Ascending aorta (tissue), 2 donors: ENCODE results near the gene FOXP1. TPM values are rescaled to one million over a fixed set of nuclear protein-coding genes. Genes with fewer than 3 reads are reported as not detected.

Experiments used
- DNase-seq, 2 donors: peaks; one replicate each; pipeline ENCODE4 v3.0.0-alpha.2; 2019; ENCODE audit warnings: low spot score in 2 of 2
- H3K27ac ChIP-seq, 2 donors: fragments of 200-600 bp; sonication (generic); one replicate each; pipeline ENCODE4 v1.5.1; 2016 to 2017; ENCODE audit warnings: mild to moderate bottlenecking in 1 of 2
- H3K27me3 ChIP-seq: fragments of 200-600 bp; sonication (generic); one replicate; pipeline ENCODE4 v1.5.1; 2017
- H3K36me3 ChIP-seq, 2 donors: fragments of 200-600 bp; sonication (generic); one replicate each; pipeline ENCODE4 v1.5.1; 2016
- H3K4me1 ChIP-seq, 2 donors: fragments of 200-600 bp; sonication (generic); one replicate each; pipeline ENCODE4 v1.5.1; 2016 to 2017; ENCODE audit warnings: mild to moderate bottlenecking in 1 of 2
- H3K4me3 ChIP-seq, 2 donors: fragments of 200-600 bp; sonication (generic); one replicate each; pipeline ENCODE4 v1.5.1; 2016 to 2017; ENCODE audit warnings: mild to moderate bottlenecking in 1 of 2
- H3K9me3 ChIP-seq, 2 donors: fragments of 200-600 bp; sonication (generic); one replicate each; pipeline ENCODE4 v1.5.1; 2016
- intact Hi-C: fragments of 100-400 bp; cut with DNase I; formaldehyde crosslinking; loops from one replicate; pipeline ENCODE4 v1.15.1; 2023
- total RNA-seq: library from RNA; depleted of rRNA; stranded (reverse); fragments of >200 nt; gene quantifications from one replicate; pipeline ENCODE4 v1.1.0, GENCODE V29; 2016
- TF ChIP-seq, protein P1 (sequence below), 3 experiments: fragments of 200-600 bp in 2 of 3; fragments of 450-650 bp in 1 of 3; sonication (generic) in 2 of 3; IDR thresholded peaks; one replicate each; pipeline ENCODE4 v1.5.1; 2016 to 2019; ENCODE audit warnings: antibody characterized with exemption in 3 of 3, mild to moderate bottlenecking in 1 of 3, moderate library complexity in 1 of 3

The FOXP1 gene
- total RNA-seq, 1 donor from 2014 or later = 171 TPM

GRCh38 chr3:71451060-71451459 lies 132.5 kb downstream of the FOXP1 start:
- no peaks in the 10 kb centered on the region for H3K9me3 ChIP-seq

GRCh38 chr3:71450162-71450561 lies 133.4 kb downstream of the FOXP1 start:
- intact Hi-C loops = no loop called here
- DNase-seq = no peak
- no peaks in the 10 kb centered on the region for H3K36me3 ChIP-seq
- no peaks in the 10 kb centered on the region for H3K9me3 ChIP-seq
- TF ChIP-seq, protein P1, sequence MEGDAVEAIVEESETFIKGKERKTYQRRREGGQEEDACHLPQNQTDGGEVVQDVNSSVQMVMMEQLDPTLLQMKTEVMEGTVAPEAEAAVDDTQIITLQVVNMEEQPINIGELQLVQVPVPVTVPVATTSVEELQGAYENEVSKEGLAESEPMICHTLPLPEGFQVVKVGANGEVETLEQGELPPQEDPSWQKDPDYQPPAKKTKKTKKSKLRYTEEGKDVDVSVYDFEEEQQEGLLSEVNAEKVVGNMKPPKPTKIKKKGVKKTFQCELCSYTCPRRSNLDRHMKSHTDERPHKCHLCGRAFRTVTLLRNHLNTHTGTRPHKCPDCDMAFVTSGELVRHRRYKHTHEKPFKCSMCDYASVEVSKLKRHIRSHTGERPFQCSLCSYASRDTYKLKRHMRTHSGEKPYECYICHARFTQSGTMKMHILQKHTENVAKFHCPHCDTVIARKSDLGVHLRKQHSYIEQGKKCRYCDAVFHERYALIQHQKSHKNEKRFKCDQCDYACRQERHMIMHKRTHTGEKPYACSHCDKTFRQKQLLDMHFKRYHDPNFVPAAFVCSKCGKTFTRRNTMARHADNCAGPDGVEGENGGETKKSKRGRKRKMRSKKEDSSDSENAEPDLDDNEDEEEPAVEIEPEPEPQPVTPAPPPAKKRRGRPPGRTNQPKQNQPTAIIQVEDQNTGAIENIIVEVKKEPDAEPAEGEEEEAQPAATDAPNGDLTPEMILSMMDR (IDR thresholded peaks at IDR 0.05) = no peak
- H3K27ac ChIP-seq = no peak overlapping the region
- peaks cover 0 to 12% of the 10 kb centered on the region in 2 donors for H3K4me1 ChIP-seq
- no peaks in the 10 kb centered on the region for H3K27me3 ChIP-seq
- H3K4me3 ChIP-seq = no peak overlapping the region

More at GRCh38 chr3:71451060-71451459, 132.5 kb downstream of the FOXP1 start:
- H3K36me3 ChIP-seq = no peaks in the 10 kb centered on the region
- H3K4me3 ChIP-seq = no peak overlapping the region
- H3K27me3 ChIP-seq = no peaks in the 10 kb centered on the region
- no peak overlapping the region for H3K27ac ChIP-seq
- H3K4me1 ChIP-seq = peaks cover 0 to 15% of the 10 kb centered on the region in 2 donors
- DNase-seq = no peak
- TF ChIP-seq, protein P1 (IDR thresholded peaks at IDR 0.05) = no peak
- intact Hi-C loops = no loop called here

GRCh38 chr3:71447803-71448202 lies 135.7 kb downstream of the FOXP1 start:
- Histone ChIP-seq H3K27me3 (no peaks in the 10 kb centered on the region), H3K4me1 (peaks cover 0 to 12% of the 10 kb centered on the region in 2 donors), H3K4me3 (no peak overlapping the region), H3K36me3 (no peaks in the 10 kb centered on the region), H3K27ac (no peak overlapping the region), H3K9me3 (no peaks in the 10 kb centered on the region)
- intact Hi-C loops = no loop called here
- DNase-seq = no peak
- TF ChIP-seq, protein P1 (IDR thresholded peaks at IDR 0.05) = no peak

DNA sequence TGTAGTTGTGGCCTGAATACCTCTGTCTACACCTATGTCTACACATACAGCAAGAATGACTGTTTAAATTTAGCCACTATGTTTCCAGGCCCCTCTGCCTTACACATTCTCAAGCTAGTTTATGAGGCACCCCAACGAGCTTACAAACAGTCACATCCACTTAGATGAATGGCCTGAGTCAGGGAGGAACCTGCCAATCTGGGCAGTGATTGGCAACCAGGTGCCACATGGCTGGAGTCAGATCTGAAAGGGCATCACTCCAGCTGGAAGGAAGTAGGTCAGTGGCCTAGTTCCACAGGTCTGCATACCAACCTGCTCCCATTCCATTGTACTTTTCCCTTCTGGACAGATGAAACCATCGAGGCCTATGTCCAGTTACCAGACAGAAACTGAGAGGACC lies 136.3 kb downstream of the FOXP1 start:
- intact Hi-C loops = no loop called here
- Histone ChIP-seq H3K9me3 (no peaks in the 10 kb centered on the region), H3K36me3 (no peaks in the 10 kb centered on the region), H3K27me3 (no peaks in the 10 kb centered on the region), H3K4me3 (no peak overlapping the region), H3K27ac (no peak overlapping the region), H3K4me1 (peaks cover 0 to 12% of the 10 kb centered on the region in 2 donors)
- no peak for DNase-seq
- TF ChIP-seq, protein P1 (IDR thresholded peaks at IDR 0.05) = no peak

DNA sequence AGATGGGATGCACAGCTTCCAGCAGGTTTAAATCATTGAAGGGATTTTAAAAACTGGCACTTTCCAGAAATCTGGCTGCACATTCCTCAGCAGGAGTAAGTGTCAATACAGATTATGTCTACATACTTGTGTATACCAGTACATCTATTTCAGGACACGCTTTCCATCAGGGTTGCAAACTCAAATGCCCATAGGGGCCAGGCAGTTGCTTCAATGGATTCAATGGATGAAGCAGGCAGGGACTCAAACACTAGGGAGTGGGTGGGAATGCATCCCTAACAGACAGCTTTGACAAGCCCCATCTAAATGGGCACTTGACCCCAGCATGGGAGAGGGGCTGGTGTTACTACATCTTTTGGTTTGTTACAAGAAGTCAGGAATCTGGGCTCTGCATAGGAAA lies 136.8 kb downstream of the FOXP1 start:
- H3K9me3 ChIP-seq = no peaks in the 10 kb centered on the region
- no peak overlapping the region for H3K27ac ChIP-seq
- H3K4me1 ChIP-seq = peaks cover 0 to 14% of the 10 kb centered on the region in 2 donors
- no peak overlapping the region for H3K4me3 ChIP-seq
- no peaks in the 10 kb centered on the region for H3K36me3 ChIP-seq
- no peak for DNase-seq
- TF ChIP-seq, protein P1 (IDR thresholded peaks at IDR 0.05) = no peak
- no peaks in the 10 kb centered on the region for H3K27me3 ChIP-seq
- intact Hi-C loops = no loop called here

GRCh38 chr3:71446260-71446659 lies 137.3 kb downstream of the FOXP1 start:
- H3K4me3 ChIP-seq = no peak overlapping the region
- intact Hi-C loops = no loop called here
- no peak for DNase-seq
- TF ChIP-seq, protein P1 (IDR thresholded peaks at IDR 0.05) = no peak
- H3K27ac ChIP-seq = no peak overlapping the region
- H3K9me3 ChIP-seq = no peaks in the 10 kb centered on the region
- no peaks in the 10 kb centered on the region for H3K27me3 ChIP-seq
- H3K36me3 ChIP-seq = no peaks in the 10 kb centered on the region
- peaks cover 0 to 19% of the 10 kb centered on the region in 2 donors for H3K4me1 ChIP-seq
